Activated naive CD8-positive, alpha-beta T cell treated with anti-CD3 and anti-CD28 coated beads, Interleukin-2, amount 10 ng/mL, durations not matched to agents 7 days and 5 days (primary cell): Measurements from ENCODE around the gene ASB16. TPM values are rescaled to one million over a fixed set of nuclear protein-coding genes. Genes with fewer than 3 reads are reported as not detected.
A peak's percentile ranks its signal among the peaks of the same experiment; 100 is the strongest.
"Not testable (repeated sequence)": the region's sequence is repeated elsewhere in the genome, so short reads cannot be mapped to it uniquely, and the experiment has no call there.

Experiments used
- ATAC-seq: fragments of 150-1000 bp; cut with Tn5 transposase; one replicate; pipeline ENCODE4 v1.10.0; 2021; ENCODE audit warnings: low read depth, moderate library complexity
- POLR2A ChIA-PET: fragments of 350-600 bp; sonication (Branson Sonifier 250); formaldehyde crosslinking; loops from one replicate; lab custom pipeline; 2021; ENCODE audit warnings: antibody characterized with exemption; lab: Charles Lee
- DNase-seq: peaks from one replicate; pipeline ENCODE4 v3.0.0; 2021
- H3K27ac Mint-ChIP-seq: one replicate; pipeline ENCODE4 v1.8.0; 2022; ENCODE audit warnings: mild to moderate bottlenecking, mixed read lengths
- H3K27me3 Mint-ChIP-seq: one replicate; pipeline ENCODE4 v1.8.0; 2022; ENCODE audit warnings: mild to moderate bottlenecking, moderate library complexity, mixed read lengths
- H3K36me3 Mint-ChIP-seq: one replicate; pipeline ENCODE4 v1.8.0; 2021; ENCODE audit warnings: mild to moderate bottlenecking, mixed read lengths
- H3K4me1 Mint-ChIP-seq: one replicate; pipeline ENCODE4 v1.8.0; 2021; ENCODE audit warnings: mixed read lengths
- H3K4me3 Mint-ChIP-seq: one replicate; pipeline ENCODE4 v1.8.0; 2022; ENCODE audit warnings: mild to moderate bottlenecking, moderate library complexity, mixed read lengths
- H3K9me3 Mint-ChIP-seq: one replicate; pipeline ENCODE4 v1.8.0; 2021; ENCODE audit warnings: mixed read lengths
- total RNA-seq, 2 experiments: library from RNA; stranded (reverse); gene quantifications; one replicate each; pipeline ENCODE4 v1.2.3, GENCODE V29; 2021

The ASB16 gene
- total RNA-seq, 2 experiments from 2014 or later, result 0.19 to 0.51 TPM

- DNase-seq, result no peak
- no peaks in the 10 kb centered on the region for H3K27me3 Mint-ChIP-seq
- POLR2A ChIA-PET, result no interaction called here
- no peak overlapping the region for H3K4me3 Mint-ChIP-seq
- H3K27ac Mint-ChIP-seq, result no peak overlapping the region
- no peak for ATAC-seq
- H3K36me3 Mint-ChIP-seq, result no peaks in the 10 kb centered on the region
- H3K4me1 Mint-ChIP-seq, result peaks cover 10% of the 10 kb centered on the region
- H3K9me3 Mint-ChIP-seq, result no peaks in the 10 kb centered on the region
Measured at GRCh38 chr17:44134752-44135568, 35.5 kb upstream of the ASB16 start.

- no peaks in the 10 kb centered on the region for H3K36me3 Mint-ChIP-seq
- DNase-seq (peak; percentile 47), ATAC-seq (peak; percentile 23)
- POLR2A ChIA-PET, result no interaction called here
- H3K9me3 Mint-ChIP-seq, result no peaks in the 10 kb centered on the region
- no peak overlapping the region for H3K27ac Mint-ChIP-seq
- H3K4me3 Mint-ChIP-seq, result peak overlapping the region; percentile 15
- H3K27me3 Mint-ChIP-seq, result no peaks in the 10 kb centered on the region
- peaks cover 17% of the 10 kb centered on the region for H3K4me1 Mint-ChIP-seq
Measured at GRCh38 chr17:44137891-44138709, 32.4 kb upstream of the ASB16 start.

GRCh38 chr17:44143921-44144320 is 26.6 kb upstream of the ASB16 start:
- H3K27me3 Mint-ChIP-seq, DNase-seq, ATAC-seq, H3K4me3 Mint-ChIP-seq, H3K27ac Mint-ChIP-seq, H3K9me3 Mint-ChIP-seq, H3K36me3 Mint-ChIP-seq: not testable (repeated sequence)
- POLR2A ChIA-PET, result interaction anchor here (0.6 kb wide), 1 partner anchor 77 kb away, joined by 3 read pairs; no protein-coding TSS in a partner anchor
- peaks cover 14% of the 10 kb centered on the region for H3K4me1 Mint-ChIP-seq

- Mint-ChIP-seq H3K27me3 (no peaks in the 10 kb centered on the region), H3K9me3 (no peaks in the 10 kb centered on the region), H3K36me3 (peaks cover 14% of the 10 kb centered on the region), H3K4me1 (peaks cover 22% of the 10 kb centered on the region), H3K4me3 (no peak overlapping the region), H3K27ac (no peak overlapping the region)
- no peak for DNase-seq
- ATAC-seq, result no peak
- POLR2A ChIA-PET, result no interaction called here
Measured at GRCh38 chr17:44144966-44145739, 25.4 kb upstream of the ASB16 start.

- H3K27ac Mint-ChIP-seq, result no peak overlapping the region
- DNase-seq, result no peak
- no peaks in the 10 kb centered on the region for H3K27me3 Mint-ChIP-seq
- no peak overlapping the region for H3K4me3 Mint-ChIP-seq
- peaks cover 16% of the 10 kb centered on the region for H3K36me3 Mint-ChIP-seq
- H3K4me1 Mint-ChIP-seq, result peaks cover 23% of the 10 kb centered on the region
- no peak for ATAC-seq
- POLR2A ChIA-PET, result interaction anchor here (0.6 to 1.1 kb wide), 4 partner anchors 20 to 900 kb away, joined by 3 to 8 read pairs (median 4); no protein-coding TSS in a partner anchor
- H3K9me3 Mint-ChIP-seq, result no peaks in the 10 kb centered on the region
Measured at GRCh38 chr17:44146375-44147346, 23.8 kb upstream of the ASB16 start.

- Mint-ChIP-seq H3K27ac (no peak overlapping the region), H3K36me3 (peaks cover 18% of the 10 kb centered on the region), H3K27me3 (no peaks in the 10 kb centered on the region), H3K4me1 (peaks cover 21% of the 10 kb centered on the region), H3K4me3 (no peak overlapping the region), H3K9me3 (no peaks in the 10 kb centered on the region)
- no peak for DNase-seq
- POLR2A ChIA-PET, result interaction anchor here (1.1 kb wide), 1 partner anchor 38 kb away, joined by 3 read pairs; no protein-coding TSS in a partner anchor
- no peak for ATAC-seq
Measured at GRCh38 chr17:44147812-44148211, 22.7 kb upstream of the ASB16 start.

GRCh38 chr17:44149066-44149465 is 21.4 kb upstream of the ASB16 start:
- ATAC-seq, H3K27ac Mint-ChIP-seq, H3K27me3 Mint-ChIP-seq, H3K4me3 Mint-ChIP-seq, H3K9me3 Mint-ChIP-seq, DNase-seq: not testable (repeated sequence)
- POLR2A ChIA-PET, result interaction anchor here (0.6 to 1.3 kb wide), 3 partner anchors 26 to 141 kb away, joined by 3 to 6 read pairs (median 3); partner anchors contain the start of gene HDAC5
- Mint-ChIP-seq H3K4me1 (peaks cover 21% of the 10 kb centered on the region), H3K36me3 (peaks cover 22% of the 10 kb centered on the region)

GRCh38 chr17:44149750-44150329 is 20.7 kb upstream of the ASB16 start:
- ATAC-seq, result no peak
- H3K4me3 Mint-ChIP-seq, result no peak overlapping the region
- no peaks in the 10 kb centered on the region for H3K9me3 Mint-ChIP-seq

GRCh38 chr17:44152875-44153274 is 17.6 kb upstream of the ASB16 start:
- peaks cover 17% of the 10 kb centered on the region for H3K36me3 Mint-ChIP-seq
- H3K9me3 Mint-ChIP-seq, result no peaks in the 10 kb centered on the region
- ATAC-seq (no peak), DNase-seq (no peak)
- peaks cover 14% of the 10 kb centered on the region for H3K4me1 Mint-ChIP-seq
- H3K4me3 Mint-ChIP-seq, result peak overlapping the region; percentile 2
- no peak overlapping the region for H3K27ac Mint-ChIP-seq
- no peaks in the 10 kb centered on the region for H3K27me3 Mint-ChIP-seq
- POLR2A ChIA-PET, result no interaction called here

More at GRCh38 chr17:44149750-44150329, 20.7 kb upstream of the ASB16 start:
- POLR2A ChIA-PET, result interaction anchor here (1.3 kb wide), 1 partner anchor 26 kb away, joined by 3 read pairs; the partner anchor contains the start of gene HDAC5
- Mint-ChIP-seq H3K27me3 (no peaks in the 10 kb centered on the region), H3K27ac (no peak overlapping the region), H3K36me3 (peaks cover 22% of the 10 kb centered on the region), H3K4me1 (peaks cover 21% of the 10 kb centered on the region)
- DNase-seq, result no peak

- H3K36me3 Mint-ChIP-seq, result peaks cover 14% of the 10 kb centered on the region
- H3K27me3 Mint-ChIP-seq, result no peaks in the 10 kb centered on the region
- ATAC-seq (no peak), DNase-seq (no peak)
- H3K4me1 Mint-ChIP-seq, result peaks cover 6% of the 10 kb centered on the region
- POLR2A ChIA-PET, result interaction anchor here (0.5 kb wide), 1 partner anchor 112 kb away, joined by 4 read pairs; no protein-coding TSS in a partner anchor
- H3K27ac Mint-ChIP-seq, result no peak overlapping the region
- H3K4me3 Mint-ChIP-seq, result no peak overlapping the region
- no peaks in the 10 kb centered on the region for H3K9me3 Mint-ChIP-seq
Measured at GRCh38 chr17:44155488-44155887, 15.0 kb upstream of the ASB16 start.

GRCh38 chr17:44159519-44160210 is 10.8 kb upstream of the ASB16 start:
- no peaks in the 10 kb centered on the region for H3K9me3 Mint-ChIP-seq
- H3K36me3 Mint-ChIP-seq, result peaks cover 7% of the 10 kb centered on the region
- no peak for DNase-seq
- H3K27ac Mint-ChIP-seq, result no peak overlapping the region
- H3K27me3 Mint-ChIP-seq, result no peaks in the 10 kb centered on the region
- POLR2A ChIA-PET, result no interaction called here
- no peak overlapping the region for H3K4me3 Mint-ChIP-seq
- H3K4me1 Mint-ChIP-seq, result no peaks in the 10 kb centered on the region
- no peak for ATAC-seq
